Nephron progenitor cell (in vitro differentiated cells): ENCODE data around the gene NCOA1.

Experiments
- DNase-seq: peaks from one replicate; pipeline ENCODE4 v3.0.0; 2021
- H3K27ac Mint-ChIP-seq: 2 replicates; pipeline ENCODE4 v1.8.0; 2021; ENCODE audit warnings: mild to moderate bottlenecking, moderate library complexity, mixed read lengths
- H3K27me3 Mint-ChIP-seq: 2 replicates; pipeline ENCODE4 v1.8.0; 2021; ENCODE audit warnings: mild to moderate bottlenecking, low read depth, mixed read lengths; ENCODE audit not compliant: poor library complexity
- H3K36me3 Mint-ChIP-seq: 2 replicates; pipeline ENCODE4 v1.8.0; 2021; ENCODE audit warnings: low read depth, mixed read lengths
- H3K4me1 Mint-ChIP-seq: 2 replicates; pipeline ENCODE4 v1.8.0; 2021; ENCODE audit warnings: mixed read lengths
- H3K4me3 Mint-ChIP-seq: 2 replicates; pipeline ENCODE4 v1.8.0; 2021; ENCODE audit warnings: mild to moderate bottlenecking, moderate library complexity, mixed read lengths
- H3K9me3 Mint-ChIP-seq: 2 replicates; pipeline ENCODE4 v1.8.0; 2021; ENCODE audit warnings: mild to moderate bottlenecking, moderate library complexity, mixed read lengths
- CTCF ChIP-seq: fragments of 200-600 bp; sonication (generic); IDR thresholded peaks from 2 replicates; pipeline ENCODE4 v1.5.0; 2021; ENCODE audit warnings: antibody characterized with exemption

Gene NCOA1

GRCh38 chr2:24659862-24660261 is 168.8 kb downstream of the NCOA1 start:
- H3K9me3 Mint-ChIP-seq: no peaks in the 10 kb centered on the region
- TF ChIP-seq CTCF: no peak
- DNase-seq: no peak
- H3K27me3 Mint-ChIP-seq: no peaks in the 10 kb centered on the region
- peaks cover 20% of the 10 kb centered on the region for H3K4me1 Mint-ChIP-seq
- H3K4me3 Mint-ChIP-seq: no peak overlapping the region
- peak overlapping the region; percentile 14 for H3K27ac Mint-ChIP-seq
- peaks cover 5% of the 10 kb centered on the region for H3K36me3 Mint-ChIP-seq

- H3K27ac Mint-ChIP-seq: peak overlapping the region; percentile 0
- no peak overlapping the region for H3K4me3 Mint-ChIP-seq
- TF ChIP-seq CTCF: no peak
- no peaks in the 10 kb centered on the region for H3K27me3 Mint-ChIP-seq
- H3K36me3 Mint-ChIP-seq: peaks cover 4% of the 10 kb centered on the region
- H3K4me1 Mint-ChIP-seq: no peaks in the 10 kb centered on the region
- H3K9me3 Mint-ChIP-seq: no peaks in the 10 kb centered on the region
- no peak for DNase-seq
Observed at GRCh38 chr2:24667542-24667941, 176.5 kb downstream of the NCOA1 start.

GRCh38 chr2:24671230-24671629 is 180.2 kb downstream of the NCOA1 start:
- no peak for DNase-seq
- peaks cover 3% of the 10 kb centered on the region for H3K36me3 Mint-ChIP-seq
- H3K27ac Mint-ChIP-seq: no peak overlapping the region
- no peak for TF ChIP-seq CTCF
- H3K4me3 Mint-ChIP-seq: no peak overlapping the region
- peaks cover 10% of the 10 kb centered on the region for H3K4me1 Mint-ChIP-seq
- no peaks in the 10 kb centered on the region for H3K9me3 Mint-ChIP-seq
- no peaks in the 10 kb centered on the region for H3K27me3 Mint-ChIP-seq

- H3K4me1 Mint-ChIP-seq: peaks cover 17% of the 10 kb centered on the region
- no peak overlapping the region for H3K27ac Mint-ChIP-seq
- H3K27me3 Mint-ChIP-seq: no peaks in the 10 kb centered on the region
- peaks cover 12% of the 10 kb centered on the region for H3K36me3 Mint-ChIP-seq
- H3K9me3 Mint-ChIP-seq: no peaks in the 10 kb centered on the region
- H3K4me3 Mint-ChIP-seq: no peak overlapping the region
- no peak for TF ChIP-seq CTCF
- no peak for DNase-seq
Observed at GRCh38 chr2:24672589-24672988, 181.5 kb downstream of the NCOA1 start.

- no peak overlapping the region for H3K27ac Mint-ChIP-seq
Observed at GRCh38 chr2:24675338-24675737, 184.3 kb downstream of the NCOA1 start.

More at GRCh38 chr2:24675338-24675737, 184.3 kb downstream of the NCOA1 start:
- TF ChIP-seq CTCF: no peak
- Mint-ChIP-seq H3K4me1 (peaks cover 17% of the 10 kb centered on the region), H3K27me3 (no peaks in the 10 kb centered on the region), H3K4me3 (no peak overlapping the region), H3K9me3 (peaks cover 3% of the 10 kb centered on the region), H3K36me3 (peaks cover 35% of the 10 kb centered on the region)
- no peak for DNase-seq
